Adrenal gland (tissue), 12 donors: Measurements from ENCODE around the gene PHOX2B. TPM values are rescaled to one million over a fixed set of nuclear protein-coding genes. Genes with fewer than 3 reads are reported as not detected.
"Not testable (repeated sequence)": the region's sequence is repeated elsewhere in the genome, so short reads cannot be mapped to it uniquely, and the experiment has no call there.

Source experiments
- DNase-seq, 7 donors: peaks; one replicate each; pipeline ENCODE4 v3.0.0-alpha.2; 2019 to 2020
- H3K27ac ChIP-seq, 5 donors: fragments of 200-600 bp; sonication (generic) in 4 of 5; 1 replicate in 3 of 5; 2 replicates in 2 of 5; pipeline versions ENCODE4 v1.5.1 to v1.8.0; 2016 to 2020; ENCODE audit warnings: mild to moderate bottlenecking in 1 of 5
- H3K27me3 ChIP-seq: fragments of 200-600 bp; 2 replicates; pipeline ENCODE4 v1.8.0; 2021
- H3K36me3 ChIP-seq, 2 donors: fragments of 200-600 bp; replicated peaks in 1 of 2; 1 replicate in 1 of 2; 2 replicates in 1 of 2; pipeline versions ENCODE4 v1.5.1 to v1.8.0; 2018 to 2022
- H3K4me1 ChIP-seq, 2 donors: fragments of 200-600 bp; replicated peaks in 1 of 2; 1 replicate in 1 of 2; 2 replicates in 1 of 2; pipeline versions ENCODE4 v1.5.1 to v1.8.0; 2018 to 2021
- H3K4me3 ChIP-seq, 4 donors: fragments of 200-600 bp; sonication (generic) in 3 of 4; one replicate each; pipeline ENCODE4 v1.5.1; 2016 to 2018
- H3K9me3 ChIP-seq, 3 donors: fragments of 200-600 bp; sonication (generic) in 1 of 3; replicated peaks in 1 of 3; 1 replicate in 2 of 3; 2 replicates in 1 of 3; pipeline versions ENCODE4 v1.5.1 to v1.8.0; 2016 to 2021
- CTCF ChIP-seq, 6 experiments: fragments of 450-650 bp in 4 of 6; fragments of 200-600 bp in 2 of 6; sonication (generic) in 1 of 6; IDR thresholded peaks; 1 replicate in 5 of 6; 2 replicates in 1 of 6; pipeline versions ENCODE4 v1.5.1 to v1.8.0; 2016 to 2021; ENCODE audit warnings: antibody characterized with exemption in 6 of 6, mild to moderate bottlenecking in 2 of 6, moderate library complexity in 1 of 6
- POLR2A ChIP-seq, 2 donors: fragments of 450-650 bp; IDR thresholded peaks; one replicate each; pipeline ENCODE4 v1.6.1; 2017; ENCODE audit warnings: antibody characterized with exemption in 2 of 2, mild to moderate bottlenecking in 2 of 2, moderate library complexity in 1 of 2
- WGBS, 4 donors: extraction: QIAGEN DNeasy Blood & Tissue Kit in 2 of 4; methylation state at CpG; one replicate each; pipeline versions ENCODE4 v1.1.5 to v1.1.7; 2013 to 2017; 5-methylcytosine and 5-hydroxymethylcytosine counted together
- intact Hi-C, 2 donors: fragments of 100-400 bp; cut with DNase I; formaldehyde crosslinking; loops; one replicate each; pipeline versions ENCODE4 v1.14.1 to v1.15.0; 2022 to 2023
- polyA plus RNA-seq, 3 donors: library from polyadenylated mRNA; stranded (reverse); fragments of 200-250 nt in 2 of 3; fragments of 350-450 nt in 1 of 3; fragmentation: Illumina TruSeq in 1 of 3; extraction: RNeasy Lipid Tissue Mini Kit (QIAGEN cat#74804) in 1 of 3; gene quantifications; one replicate each; pipeline ENCODE4 v1.2.3, GENCODE V29; 2013 to 2014
- total RNA-seq, 9 donors: library from RNA; depleted of rRNA in 4 of 9; stranded (reverse); fragments of >200 nt in 4 of 9; fragments of 120-200 nt in 1 of 9; fragmentation: NEBNext Ultra II Directional in 1 of 9; extraction: Animal tissue kit (Norgen Biotek cat#: 25700) in 1 of 9; gene quantifications; one replicate each; pipeline versions ENCODE4 v1.1.0 to v1.2.4, GENCODE V29; 2013 to 2023
- donor health status: healthy with polysubstance abuse.
- donor health status: Bipolar disorder and iron deficiency.
- donor health status: DM: yes; HTN: yes; CAD: no.
- donor health status: DM: no; HTN: no; CAD: no.
- donor health status: DM: no; HTN: no; CAD: no.
- donor health status: DM: yes; HTN: yes; CAD: no.

Gene PHOX2B
- total and polyA plus RNA-seq, 12 donors, result 0.29 to 10.3 (median 4.6) TPM; not detected in 3

- H3K4me3 ChIP-seq, result no peak overlapping the region
- intact Hi-C loops, result no loop called here
- TF ChIP-seq POLR2A (IDR thresholded peaks at IDR 0.05), result no peak
- TF ChIP-seq CTCF (IDR thresholded peaks at IDR 0.05), result no peak
- WGBS, 4 donors, result 65 to 77% (median 70%) methylated on average over 6 of the region's 6 CpGs
- H3K36me3 ChIP-seq, result no peaks in the 10 kb centered on the region
- no peaks in the 10 kb centered on the region for H3K9me3 ChIP-seq
- H3K4me1 ChIP-seq, result no peaks in the 10 kb centered on the region
- DNase-seq, result no peak
- H3K27ac ChIP-seq, result no peak overlapping the region
- peaks cover 14% of the 10 kb centered on the region for H3K27me3 ChIP-seq
Measured at GRCh38 chr4:41714364-41715000, 34.0 kb downstream of the PHOX2B start.

GRCh38 chr4:41713768-41714167 lies 34.8 kb downstream of the PHOX2B start:
- H3K27ac ChIP-seq, result no peak overlapping the region
- intact Hi-C loops, result no loop called here
- H3K27me3 ChIP-seq, result peaks cover 14% of the 10 kb centered on the region
- H3K4me3 ChIP-seq, result no peak overlapping the region
- H3K9me3 ChIP-seq, result no peaks in the 10 kb centered on the region
- TF ChIP-seq CTCF (IDR thresholded peaks at IDR 0.05), result no peak
- TF ChIP-seq POLR2A (IDR thresholded peaks at IDR 0.05), result no peak
- no peaks in the 10 kb centered on the region for H3K36me3 ChIP-seq
- WGBS, 4 donors, result 60 to 75% (median 67%) methylated on average over 1 of the region's 1 CpG
- no peaks in the 10 kb centered on the region for H3K4me1 ChIP-seq
- no peak for DNase-seq

GRCh38 chr4:41712425-41712824 lies 36.1 kb downstream of the PHOX2B start:
- intact Hi-C loops, result no loop called here
- no peaks in the 10 kb centered on the region for H3K36me3 ChIP-seq
- no peaks in the 10 kb centered on the region for H3K4me1 ChIP-seq
- H3K27ac ChIP-seq, result no peak overlapping the region
- H3K27me3 ChIP-seq, result peaks cover 14% of the 10 kb centered on the region
- H3K9me3 ChIP-seq, result no peaks in the 10 kb centered on the region
- 43 to 69% (median 61%) methylated on average over 3 of the region's 3 CpGs for WGBS, 4 donors
- TF ChIP-seq CTCF (IDR thresholded peaks at IDR 0.05), result no peak
- TF ChIP-seq POLR2A (IDR thresholded peaks at IDR 0.05), result no peak
- H3K4me3 ChIP-seq, result no peak overlapping the region
- no peak for DNase-seq

- intact Hi-C loops, H3K36me3 ChIP-seq, H3K4me1 ChIP-seq, DNase-seq, H3K4me3 ChIP-seq, H3K9me3 ChIP-seq, H3K27ac ChIP-seq: not testable (repeated sequence)
- H3K27me3 ChIP-seq, result peaks cover 14% of the 10 kb centered on the region
- 80 to 90% (median 81%) methylated on average over 2 of the region's 2 CpGs for WGBS, 4 donors
Measured at GRCh38 chr4:41711654-41712053, 36.9 kb downstream of the PHOX2B start.

- TF ChIP-seq CTCF (IDR thresholded peaks at IDR 0.05) (no peak), POLR2A (IDR thresholded peaks at IDR 0.05) (no peak)
- DNase-seq, result no peak
- intact Hi-C loops, result no loop called here
- Histone ChIP-seq H3K27me3 (peaks cover 14% of the 10 kb centered on the region), H3K9me3 (no peaks in the 10 kb centered on the region), H3K36me3 (no peaks in the 10 kb centered on the region), H3K4me3 (no peak overlapping the region), H3K4me1 (no peaks in the 10 kb centered on the region), H3K27ac (no peak overlapping the region)
- 62 to 70% (median 65%) methylated on average over 5 of the region's 5 CpGs for WGBS, 4 donors
Measured at GRCh38 chr4:41709844-41710481, 38.6 kb downstream of the PHOX2B start.
